ENCODE results near the gene NMNAT3.

NMNAT3 gene

GRCh38 chr3:139715166-139715565, 37.4 kb upstream of the NMNAT3 start:
- H3K36me3 ChIP-seq (replicated peaks) = no peaks in the 10 kb centered on the region
- in situ Hi-C loops (cut with HindIII; ENCODE audit: low pct_ligation_motif_present, low sequenced_read_pairs) = no loop called here
- no peaks in the 10 kb centered on the region for H3K27me3 ChIP-seq (replicated peaks)
- no peak for TF ChIP-seq CTCF (IDR thresholded peaks at IDR 0.05; ENCODE audit: low read depth, low read length, missing control alignments)
- no peak overlapping the region for H3K4me3 ChIP-seq (ENCODE audit: low read depth, low read length)
- no peak for DNase-seq
- H3K27ac ChIP-seq = no peak overlapping the region

GRCh38 chr3:139710212-139710611, 32.4 kb upstream of the NMNAT3 start:
- H3K27ac ChIP-seq = no peak overlapping the region
- DNase-seq = no peak
- H3K36me3 ChIP-seq (replicated peaks) = no peaks in the 10 kb centered on the region
- in situ Hi-C loops (cut with HindIII; ENCODE audit: low pct_ligation_motif_present, low sequenced_read_pairs) = no loop called here
- no peaks in the 10 kb centered on the region for H3K27me3 ChIP-seq (replicated peaks)
- no peak for TF ChIP-seq CTCF (IDR thresholded peaks at IDR 0.05; ENCODE audit: low read depth, low read length, missing control alignments)
- no peak overlapping the region for H3K4me3 ChIP-seq (ENCODE audit: low read depth, low read length)

GRCh38 chr3:139705631-139706030, 27.9 kb upstream of the NMNAT3 start:
- in situ Hi-C loops (cut with HindIII; ENCODE audit: low pct_ligation_motif_present, low sequenced_read_pairs) = no loop called here
- Histone ChIP-seq H3K4me3 (ENCODE audit: low read depth, low read length) (no peak overlapping the region), H3K36me3 (replicated peaks) (no peaks in the 10 kb centered on the region), H3K27ac (no peak overlapping the region), H3K27me3 (replicated peaks) (peaks cover 2% of the 10 kb centered on the region)
- TF ChIP-seq CTCF (IDR thresholded peaks at IDR 0.05; ENCODE audit: low read depth, low read length, missing control alignments) = no peak
- DNase-seq = no peak

GRCh38 chr3:139696314-139696604, 18.5 kb upstream of the NMNAT3 start:
- in situ Hi-C loops (cut with HindIII; ENCODE audit: low pct_ligation_motif_present, low sequenced_read_pairs) = no loop called here
- Histone ChIP-seq H3K36me3 (replicated peaks) (no peaks in the 10 kb centered on the region), H3K27ac (no peak overlapping the region), H3K27me3 (replicated peaks) (no peaks in the 10 kb centered on the region), H3K4me3 (ENCODE audit: low read depth, low read length) (no peak overlapping the region)
- DNase-seq = no peak
- TF ChIP-seq CTCF (IDR thresholded peaks at IDR 0.05; ENCODE audit: low read depth, low read length, missing control alignments) = no peak

GRCh38 chr3:139695426-139696313, 17.9 kb upstream of the NMNAT3 start:
- H3K4me3 ChIP-seq (ENCODE audit: low read depth, low read length) = no peak overlapping the region
- no peak for DNase-seq
- no peak overlapping the region for H3K27ac ChIP-seq
- in situ Hi-C loops (cut with HindIII; ENCODE audit: low pct_ligation_motif_present, low sequenced_read_pairs) = no loop called here
- TF ChIP-seq CTCF (IDR thresholded peaks at IDR 0.05; ENCODE audit: low read depth, low read length, missing control alignments) = no peak
- H3K27me3 ChIP-seq (replicated peaks) = no peaks in the 10 kb centered on the region
- H3K36me3 ChIP-seq (replicated peaks) = no peaks in the 10 kb centered on the region

- Histone ChIP-seq H3K27me3 (replicated peaks) (no peaks in the 10 kb centered on the region), H3K4me3 (ENCODE audit: low read depth, low read length) (no peak overlapping the region), H3K27ac (no peak overlapping the region), H3K36me3 (replicated peaks) (no peaks in the 10 kb centered on the region)
- TF ChIP-seq CTCF (IDR thresholded peaks at IDR 0.05; ENCODE audit: low read depth, low read length, missing control alignments) = no peak
- in situ Hi-C loops (cut with HindIII; ENCODE audit: low pct_ligation_motif_present, low sequenced_read_pairs) = no loop called here
- DNase-seq = no peak
Observed at GRCh38 chr3:139695007-139695406, 17.2 kb upstream of the NMNAT3 start.
